Skeletal muscle tissue (tissue), 4 donors: ENCODE results near the gene CFD. TPM values are rescaled to one million over a fixed set of nuclear protein-coding genes. Genes with fewer than 3 reads are reported as not detected.

Experiments used
- H3K27ac ChIP-seq: one replicate; pipeline ENCODE4 v1.7.0; 2013; ENCODE audit warnings: mild to moderate bottlenecking, low read depth, low read length, inconsistent platforms
- H3K27me3 ChIP-seq, 3 donors: one replicate each; pipeline ENCODE4 v1.7.0; 2013; ENCODE audit warnings: low read length in 3 of 3; ENCODE audit not compliant: control insufficient read depth in 3 of 3, insufficient read depth in 3 of 3
- H3K36me3 ChIP-seq, 3 donors: one replicate each; pipeline ENCODE4 v1.7.0; 2013; ENCODE audit warnings: low read length in 3 of 3; ENCODE audit not compliant: control insufficient read depth in 3 of 3, insufficient read depth in 3 of 3
- H3K4me1 ChIP-seq, 3 donors: one replicate each; pipeline ENCODE4 v1.7.0; 2013; ENCODE audit warnings: low read length in 3 of 3, mild to moderate bottlenecking in 3 of 3; ENCODE audit not compliant: control insufficient read depth in 3 of 3, insufficient read depth in 3 of 3
- H3K4me3 ChIP-seq, 3 donors: one replicate each; pipeline ENCODE4 v1.7.0; 2013; ENCODE audit warnings: low read length in 3 of 3
- H3K9ac ChIP-seq, 3 donors: one replicate each; pipeline ENCODE4 v1.7.0; 2013; ENCODE audit warnings: low read length in 3 of 3, mild to moderate bottlenecking in 3 of 3, moderate library complexity in 2 of 3, low read depth in 1 of 3
- H3K9me3 ChIP-seq, 3 donors: one replicate each; pipeline ENCODE4 v1.7.0; 2013; ENCODE audit warnings: low read length in 3 of 3; ENCODE audit not compliant: control insufficient read depth in 3 of 3
- total RNA-seq: library from RNA; depleted of rRNA; stranded (reverse); fragments of >200 nt; gene quantifications from one replicate; pipeline ENCODE4 v1.2.3, GENCODE V29; 2014
- donor health status: Osteomylitis.

Gene CFD
- 33.4 TPM for total RNA-seq

GRCh38 chr19:858868-859843 is at the start of gene CFD:
TSS of gene CFD (plus strand) at chr19:859664. CDS start at chr19:859690, 26 bp downstream.
- Histone ChIP-seq H3K36me3 (no peaks in the 10 kb centered on the region), H3K4me3 (peak within 1 kb of the TSS; percentile 52 to 59 (median 58)), H3K9me3 (no peaks in the 10 kb centered on the region), H3K4me1 (peaks cover 0 to 7% (median 7%) of the 10 kb centered on the region in 3 donors), H3K9ac (peak within 1 kb of the TSS in 2 of 3 donors; percentile 23 to 42), H3K27me3 (peaks cover 26 to 51% (median 37%) of the 10 kb centered on the region in 3 donors), H3K27ac (peak within 1 kb of the TSS; percentile 55)

- no peak overlapping the region for H3K27ac ChIP-seq
- H3K4me1 ChIP-seq, result no peaks in the 10 kb centered on the region
- no peaks in the 10 kb centered on the region for H3K27me3 ChIP-seq
- no peaks in the 10 kb centered on the region for H3K9me3 ChIP-seq
- H3K36me3 ChIP-seq, result peaks cover 49 to 54% (median 50%) of the 10 kb centered on the region in 3 donors
- H3K9ac ChIP-seq, result no peak overlapping the region
- H3K4me3 ChIP-seq, result no peak overlapping the region
These were observed 49.2 kb upstream of the CFD start for GRCh38 chr19:810077-810855.

- Histone ChIP-seq H3K27me3 (no peaks in the 10 kb centered on the region), H3K9me3 (no peaks in the 10 kb centered on the region), H3K4me3 (no peak overlapping the region), H3K36me3 (peaks cover 42 to 49% (median 44%) of the 10 kb centered on the region in 3 donors), H3K27ac (no peak overlapping the region), H3K9ac (no peak overlapping the region), H3K4me1 (no peaks in the 10 kb centered on the region)
These were observed 48.5 kb upstream of the CFD start for GRCh38 chr19:810883-811489.

GRCh38 chr19:811506-812048 is 47.9 kb upstream of the CFD start:
- Histone ChIP-seq H3K9ac (no peak overlapping the region), H3K4me3 (no peak overlapping the region), H3K36me3 (peaks cover 39 to 47% (median 41%) of the 10 kb centered on the region in 3 donors), H3K27ac (no peak overlapping the region), H3K9me3 (no peaks in the 10 kb centered on the region), H3K27me3 (no peaks in the 10 kb centered on the region), H3K4me1 (no peaks in the 10 kb centered on the region)

GRCh38 chr19:812049-812746 is 47.3 kb upstream of the CFD start:
- no peak overlapping the region for H3K4me3 ChIP-seq
- no peaks in the 10 kb centered on the region for H3K27me3 ChIP-seq
- H3K36me3 ChIP-seq, result peaks cover 32 to 41% (median 35%) of the 10 kb centered on the region in 3 donors
- H3K4me1 ChIP-seq, result no peaks in the 10 kb centered on the region
- no peaks in the 10 kb centered on the region for H3K9me3 ChIP-seq
- no peak overlapping the region for H3K27ac ChIP-seq
- no peak overlapping the region for H3K9ac ChIP-seq

GRCh38 chr19:812747-813218 is 46.7 kb upstream of the CFD start:
- no peak overlapping the region for H3K9ac ChIP-seq
- no peaks in the 10 kb centered on the region for H3K4me1 ChIP-seq
- no peak overlapping the region for H3K27ac ChIP-seq
- H3K9me3 ChIP-seq, result no peaks in the 10 kb centered on the region
- H3K36me3 ChIP-seq, result peaks cover 27 to 36% (median 30%) of the 10 kb centered on the region in 3 donors
- H3K27me3 ChIP-seq, result no peaks in the 10 kb centered on the region
- H3K4me3 ChIP-seq, result no peak overlapping the region

- Histone ChIP-seq H3K27me3 (no peaks in the 10 kb centered on the region), H3K9ac (no peak overlapping the region), H3K27ac (no peak overlapping the region), H3K4me1 (no peaks in the 10 kb centered on the region), H3K9me3 (no peaks in the 10 kb centered on the region), H3K36me3 (peaks cover 22 to 31% (median 25%) of the 10 kb centered on the region in 3 donors), H3K4me3 (no peak overlapping the region)
These were observed 46.0 kb upstream of the CFD start for GRCh38 chr19:813219-814151.

- Histone ChIP-seq H3K27me3 (no peaks in the 10 kb centered on the region), H3K4me3 (no peak overlapping the region), H3K9ac (no peak overlapping the region), H3K9me3 (no peaks in the 10 kb centered on the region), H3K36me3 (peaks cover 18 to 27% (median 21%) of the 10 kb centered on the region in 3 donors), H3K27ac (no peak overlapping the region), H3K4me1 (no peaks in the 10 kb centered on the region)
These were observed 45.0 kb upstream of the CFD start for GRCh38 chr19:814152-815078.
